Dermis microvascular lymphatic vessel endothelial cell (primary cell): ENCODE measurements around the gene COL20A1. TPM values are rescaled to one million over a fixed set of nuclear protein-coding genes. Genes with fewer than 3 reads are reported as not detected.

Experiments used
- DNase-seq, 2 donors: peaks; one replicate each; pipeline versions ENCODE4 v3.0.0 to v3.0.0-alpha.2; 2010; ENCODE audit warnings: low read depth in 2 of 2
- total RNA-seq: library from RNA; depleted of rRNA; stranded (reverse); fragments of >200 nt; gene quantifications from 2 replicates; pipeline ENCODE4 v1.2.1, GENCODE V29; 2014

The COL20A1 gene
- total RNA-seq, 1 donor from 2014 or later = not detected

DNA sequence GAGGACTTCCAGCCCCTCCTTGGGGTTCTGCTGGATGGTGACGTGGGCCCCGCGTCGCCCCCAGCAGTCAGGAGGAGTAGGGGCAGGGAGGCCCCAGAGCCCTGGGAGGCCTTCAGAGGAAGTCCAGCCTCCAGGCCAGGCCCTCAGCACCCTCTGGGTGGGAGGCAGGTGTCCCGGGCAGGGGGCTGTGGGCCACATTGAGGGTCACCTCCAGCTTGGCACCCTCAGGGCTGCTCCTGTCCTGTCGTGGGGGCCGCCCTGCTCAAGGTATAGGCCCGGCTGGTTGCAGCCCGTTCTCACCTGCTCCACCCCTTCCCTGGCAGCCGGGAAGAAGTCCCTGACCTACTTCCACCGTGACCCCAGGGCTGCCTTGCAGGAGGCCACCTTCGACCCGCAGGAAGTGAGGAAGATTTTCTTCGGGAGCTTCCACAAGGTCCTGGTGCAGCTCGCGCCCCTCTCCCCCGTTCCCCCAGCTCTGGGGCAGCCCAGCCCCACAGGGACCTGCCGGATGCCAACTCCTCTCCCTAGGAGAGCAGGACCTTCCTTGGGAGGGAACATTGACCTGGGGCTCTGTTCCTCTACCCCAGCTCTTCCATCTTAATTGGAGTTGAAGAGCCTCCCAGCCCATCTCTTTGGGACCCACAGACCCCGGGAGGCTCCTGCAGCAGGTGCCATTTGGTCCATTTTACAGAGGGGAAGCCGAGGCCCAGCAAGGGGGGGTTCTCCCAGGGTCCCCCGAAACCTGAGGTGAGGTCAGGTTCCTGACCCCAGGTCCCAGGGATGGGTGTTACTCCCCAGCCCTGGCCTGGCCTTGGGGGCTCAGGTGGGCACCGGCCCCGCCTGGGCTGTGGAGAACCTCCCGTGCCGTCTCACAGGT, 26.4 kb downstream of the COL20A1 start:
- DNase-seq = no peak

DNA sequence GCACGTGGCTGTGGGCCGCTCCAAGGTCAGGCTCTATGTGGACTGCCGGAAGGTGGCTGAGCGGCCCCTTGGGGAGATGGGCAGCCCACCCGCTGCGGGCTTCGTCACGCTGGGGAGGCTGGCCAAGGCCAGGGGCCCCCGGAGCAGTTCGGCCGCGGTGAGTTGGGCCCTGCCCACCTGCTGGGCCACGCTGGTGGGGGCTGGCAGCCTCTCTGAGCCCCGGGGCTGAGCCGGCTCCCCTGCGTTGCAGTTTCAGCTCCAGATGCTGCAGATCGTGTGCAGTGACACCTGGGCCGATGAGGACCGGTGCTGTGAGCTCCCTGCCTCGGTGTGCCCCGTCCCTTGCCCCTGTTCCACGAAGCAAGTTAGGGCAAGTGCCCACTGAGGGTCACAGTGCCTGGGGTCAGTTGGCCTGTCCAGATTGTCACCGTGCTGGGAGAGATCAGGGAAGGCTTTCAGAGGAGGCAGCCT, 27.1 kb downstream of the COL20A1 start:
- DNase-seq = no peak

DNA sequence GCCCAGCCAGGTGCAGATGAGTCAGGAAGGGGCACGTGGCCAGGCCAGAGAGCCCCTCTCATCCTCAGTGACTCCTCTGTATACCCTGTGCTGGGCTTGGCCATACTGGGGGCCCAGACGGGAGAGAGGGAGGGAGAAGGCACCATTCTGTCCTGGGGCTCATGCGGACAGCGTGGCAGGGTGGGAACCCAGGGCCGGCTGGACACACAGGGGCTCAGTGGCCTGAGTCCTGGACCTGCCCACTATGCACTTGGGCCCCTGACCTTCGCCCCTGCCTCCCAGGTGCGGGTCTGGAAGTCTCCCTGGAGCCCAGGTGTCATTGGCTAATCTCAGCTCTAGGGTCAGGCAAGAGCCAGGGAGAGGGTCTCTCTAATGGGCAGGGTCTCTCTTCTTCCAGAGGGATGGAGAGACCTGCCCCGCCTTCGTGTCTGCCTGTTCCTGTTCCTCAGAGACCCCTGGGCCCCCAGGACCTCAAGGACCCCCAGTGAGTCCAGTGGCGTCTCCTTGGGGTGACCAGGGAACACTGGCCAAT, 27.7 kb downstream of the COL20A1 start:
- DNase-seq = no peak

DNA sequence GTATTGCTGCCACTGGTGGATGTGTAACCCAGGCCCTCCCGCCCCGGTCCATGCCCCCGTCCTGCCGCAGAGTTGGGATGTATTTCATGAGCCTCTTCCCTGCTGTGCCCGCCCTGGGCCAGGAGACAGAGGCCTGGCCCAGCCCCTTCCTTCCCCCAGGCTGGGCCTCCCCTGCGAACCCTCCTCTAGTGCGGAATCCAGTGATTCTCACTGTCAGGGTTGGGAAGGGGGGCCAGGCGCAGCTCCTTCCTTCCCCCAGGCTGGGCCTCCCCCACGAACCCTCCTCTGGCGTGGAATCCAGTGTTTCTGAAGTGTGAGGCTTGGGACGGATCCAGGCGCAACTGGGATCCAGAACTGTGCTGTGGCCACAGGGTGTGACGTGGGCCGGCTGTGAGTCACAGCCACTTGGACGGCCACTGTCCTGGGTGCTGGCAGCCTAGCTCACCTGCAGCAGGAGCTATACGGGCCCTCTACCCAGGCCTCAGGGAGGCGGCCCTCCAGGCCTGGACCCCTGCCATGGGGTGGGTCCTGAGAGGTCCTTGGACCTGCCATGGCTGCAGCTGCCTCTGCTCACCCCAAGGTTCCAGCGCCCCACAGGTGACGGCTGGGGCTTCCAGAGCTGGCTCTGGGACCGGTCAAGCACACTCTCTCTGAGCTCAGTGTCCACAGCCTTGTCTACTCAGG, 28.3 kb downstream of the COL20A1 start:
- no peak for DNase-seq

DNA sequence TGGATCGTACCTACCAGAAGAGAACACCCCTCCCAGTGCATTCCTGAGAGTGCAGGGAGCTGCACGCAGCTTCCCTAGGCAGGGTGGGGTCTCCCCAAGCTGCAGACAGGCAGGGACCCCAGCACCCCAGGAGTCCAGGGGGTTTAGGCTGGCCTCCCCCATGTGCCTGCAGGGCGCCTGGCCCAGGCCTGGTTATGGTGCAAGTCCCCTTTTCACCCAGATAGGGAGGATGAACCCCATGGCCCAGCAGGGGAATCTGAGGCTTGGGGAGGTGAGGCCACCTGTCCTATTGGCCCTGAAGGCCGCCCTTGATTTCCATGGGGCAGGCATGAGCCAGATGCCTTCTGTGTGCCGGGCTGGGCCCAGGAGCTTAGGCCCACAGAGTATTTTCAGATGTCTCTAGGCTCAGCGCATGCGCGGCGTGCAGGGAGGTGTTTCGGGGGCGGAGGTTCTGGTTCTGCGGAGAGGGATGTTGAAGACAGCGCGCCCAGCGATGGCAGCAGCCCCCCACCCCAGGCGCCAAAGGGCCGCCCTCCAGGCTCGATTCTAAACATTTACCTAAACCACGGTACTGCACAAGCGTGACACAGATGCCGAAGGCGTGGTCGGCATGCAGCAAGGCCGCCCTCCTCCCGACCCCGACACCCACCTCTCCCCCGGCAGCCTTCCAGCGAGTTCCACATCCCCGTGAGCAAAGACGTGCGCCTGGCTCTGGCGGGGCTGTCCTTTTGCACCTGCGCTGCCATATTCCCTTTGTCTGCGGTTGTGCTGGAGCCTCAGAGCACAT, 29.4 kb downstream of the COL20A1 start:
- no peak for DNase-seq

DNA sequence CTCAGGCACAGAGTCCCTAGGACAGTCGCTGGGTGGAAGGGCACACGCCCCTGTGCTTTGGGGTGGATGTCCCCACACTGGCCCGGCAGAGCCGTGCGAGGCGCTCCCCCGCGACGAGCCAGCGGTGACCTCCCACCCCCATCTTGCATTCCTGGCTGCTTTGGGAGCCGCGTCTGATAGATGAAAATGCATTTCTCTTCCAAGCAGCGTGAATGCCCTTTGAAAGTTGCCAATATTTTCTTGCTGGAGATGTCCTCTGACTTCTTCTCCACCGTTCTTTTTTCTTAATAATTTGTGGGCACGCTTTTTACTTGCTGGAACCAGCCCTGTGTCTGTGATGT, 29.9 kb downstream of the COL20A1 start:
- no peak for DNase-seq

DNA sequence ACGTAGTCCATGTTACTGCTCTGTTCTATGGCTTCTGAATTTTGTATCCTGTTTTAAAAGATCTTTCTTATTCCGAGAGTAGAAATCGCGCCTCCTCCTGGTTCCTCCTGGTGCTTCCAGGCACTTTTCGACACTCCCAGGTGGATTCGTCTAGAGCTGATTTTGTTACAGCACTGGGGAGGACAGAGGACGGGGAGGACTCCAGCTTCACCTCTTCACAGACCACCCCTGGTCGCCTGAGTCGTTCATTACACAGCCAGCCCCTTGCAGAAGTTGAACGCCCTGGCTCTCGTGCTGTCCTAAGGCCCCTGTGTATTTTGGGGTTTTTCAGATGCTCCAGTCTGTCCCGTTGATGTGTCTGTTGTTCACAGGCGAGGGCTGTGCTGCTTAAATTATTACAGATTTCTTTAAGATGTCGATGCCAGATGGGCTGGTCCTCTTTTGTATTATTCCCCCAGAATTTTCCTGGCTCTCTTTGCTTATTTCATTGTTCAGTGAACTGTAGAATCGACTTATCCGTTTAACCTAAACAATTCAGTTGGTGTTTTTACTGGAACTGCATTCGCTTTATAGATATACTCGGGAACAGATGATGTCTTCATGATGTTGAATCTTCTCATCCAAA, 30.5 kb downstream of the COL20A1 start:
- no peak for DNase-seq

DNA sequence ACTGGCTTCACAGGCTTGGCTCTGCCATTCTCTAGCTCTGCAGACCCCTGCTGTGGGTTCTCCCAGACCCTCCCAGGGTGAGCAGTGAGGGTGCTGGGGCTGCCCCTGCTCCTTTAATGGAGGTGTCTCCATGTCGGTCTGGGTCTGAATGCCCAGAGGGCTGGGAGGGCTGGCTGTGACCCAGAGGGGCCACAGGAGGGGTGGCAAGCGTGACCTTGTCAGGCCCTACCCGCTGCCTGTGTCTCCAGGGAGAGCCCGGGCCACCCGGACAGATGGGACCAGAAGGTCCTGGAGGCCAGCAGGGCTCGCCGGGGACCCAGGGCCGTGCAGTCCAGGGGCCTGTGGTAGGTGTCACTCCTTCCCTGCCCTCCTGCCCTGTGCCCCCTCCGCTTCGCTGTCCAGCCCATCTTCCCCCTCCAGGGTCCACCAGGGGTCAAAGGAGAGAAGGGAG, 32.1 kb downstream of the COL20A1 start:
- no peak for DNase-seq

DNA sequence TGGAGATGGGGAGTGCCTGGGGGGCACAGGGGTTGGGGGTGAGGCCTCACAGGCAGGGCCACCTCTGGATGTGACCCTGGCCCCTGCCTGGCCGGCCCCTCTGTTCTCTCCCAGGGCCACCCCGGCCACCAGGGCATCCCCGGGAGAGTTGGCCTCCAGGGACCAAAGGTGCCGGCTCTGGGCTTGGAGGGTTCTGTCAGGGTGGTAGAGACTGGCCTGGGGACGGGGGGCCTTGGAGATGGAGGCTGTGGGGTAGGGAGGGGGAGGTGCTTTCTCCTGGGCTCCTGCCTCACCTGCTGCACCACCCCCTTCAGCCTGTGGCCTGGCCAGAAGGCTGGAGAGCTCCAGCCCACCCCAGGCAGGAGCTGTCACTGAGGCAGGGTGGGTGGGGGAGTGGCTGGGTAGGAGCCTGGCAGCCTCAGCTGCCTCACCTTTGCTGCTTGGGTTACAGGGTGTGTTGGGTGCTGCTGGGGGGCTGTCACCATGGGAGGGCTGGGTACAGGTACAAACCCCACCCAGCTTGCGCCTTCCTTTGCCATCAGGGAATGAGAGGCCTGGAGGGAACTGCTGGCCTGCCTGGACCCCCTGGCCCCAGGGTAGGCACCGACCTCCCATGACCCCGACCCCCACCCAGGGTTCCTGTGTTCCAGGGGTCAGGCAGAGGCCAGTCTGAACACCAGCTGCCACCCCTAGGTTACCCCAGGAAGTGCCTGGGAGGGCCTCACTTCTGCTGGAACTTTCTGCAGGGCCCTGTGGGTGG, 32.7 kb downstream of the COL20A1 start:
- no peak for DNase-seq

DNA sequence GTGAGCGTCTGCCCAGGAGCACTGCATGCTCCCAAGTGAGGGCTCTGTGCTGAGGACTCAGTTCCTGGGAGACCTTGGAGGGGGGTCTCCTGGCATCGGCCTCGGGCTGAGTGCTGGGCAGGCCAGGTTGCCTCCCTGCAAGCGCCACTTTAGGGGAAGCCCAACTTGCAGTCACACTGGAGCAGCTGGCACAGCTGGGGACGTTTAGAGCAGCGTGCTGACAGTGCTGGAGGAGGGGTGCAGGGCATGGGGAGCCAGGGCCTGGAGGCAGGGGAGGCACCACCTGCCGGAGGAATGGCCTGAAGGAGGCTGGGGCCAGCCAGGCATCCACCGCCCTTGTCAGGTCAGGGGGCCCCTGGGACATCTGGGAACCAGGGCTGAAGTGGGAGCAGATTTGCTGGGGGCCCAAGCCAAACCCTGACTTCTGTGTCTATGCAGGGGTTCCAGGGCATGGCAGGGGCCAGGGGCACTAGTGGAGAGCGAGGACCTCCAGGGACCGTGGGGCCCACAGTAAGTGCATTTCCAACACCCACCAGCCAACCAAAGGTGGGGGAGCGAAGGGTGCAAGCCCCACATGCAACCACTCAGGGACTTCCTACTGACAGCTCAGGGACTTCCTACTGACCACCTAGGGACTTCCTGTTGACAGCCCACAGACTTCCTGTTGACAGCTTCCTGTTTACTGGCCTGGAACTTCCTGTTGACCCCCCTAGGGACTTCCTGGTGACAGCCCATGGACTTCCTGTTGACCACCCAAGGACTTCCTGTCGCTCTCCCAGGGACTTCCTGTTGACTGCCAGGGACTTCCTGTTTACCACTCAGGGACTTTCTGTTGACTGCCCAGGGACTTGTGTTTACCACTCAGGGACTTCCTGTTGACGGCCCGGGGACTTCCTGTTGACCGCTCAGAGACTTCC, 33.6 kb downstream of the COL20A1 start:
- DNase-seq = no peak

DNA sequence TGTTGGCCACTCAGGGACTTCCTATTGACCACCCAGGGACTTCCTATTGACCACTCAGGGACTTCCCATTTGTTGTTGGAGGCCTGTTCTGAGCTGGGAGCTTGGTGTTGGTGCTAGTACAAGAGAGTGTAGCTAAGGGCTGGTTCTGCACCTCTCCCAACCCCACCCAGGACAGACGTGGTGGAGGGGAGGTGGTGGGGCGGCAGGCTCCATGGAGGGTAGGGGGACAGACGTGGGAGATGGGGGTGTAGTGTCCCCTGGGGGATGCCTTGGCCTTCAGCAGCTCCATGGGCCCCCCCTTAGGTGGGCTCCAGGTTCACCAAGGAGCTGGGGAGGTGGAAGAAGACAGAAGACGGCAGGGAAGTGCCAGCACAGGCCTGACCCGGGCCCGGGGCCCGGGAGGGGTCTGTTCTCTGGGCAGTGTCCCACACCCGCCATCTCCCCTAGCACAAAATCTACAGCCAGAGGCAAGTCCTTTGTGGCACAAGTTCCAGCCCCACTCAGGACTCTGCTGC, 34.3 kb downstream of the COL20A1 start:
- DNase-seq = no peak

DNA sequence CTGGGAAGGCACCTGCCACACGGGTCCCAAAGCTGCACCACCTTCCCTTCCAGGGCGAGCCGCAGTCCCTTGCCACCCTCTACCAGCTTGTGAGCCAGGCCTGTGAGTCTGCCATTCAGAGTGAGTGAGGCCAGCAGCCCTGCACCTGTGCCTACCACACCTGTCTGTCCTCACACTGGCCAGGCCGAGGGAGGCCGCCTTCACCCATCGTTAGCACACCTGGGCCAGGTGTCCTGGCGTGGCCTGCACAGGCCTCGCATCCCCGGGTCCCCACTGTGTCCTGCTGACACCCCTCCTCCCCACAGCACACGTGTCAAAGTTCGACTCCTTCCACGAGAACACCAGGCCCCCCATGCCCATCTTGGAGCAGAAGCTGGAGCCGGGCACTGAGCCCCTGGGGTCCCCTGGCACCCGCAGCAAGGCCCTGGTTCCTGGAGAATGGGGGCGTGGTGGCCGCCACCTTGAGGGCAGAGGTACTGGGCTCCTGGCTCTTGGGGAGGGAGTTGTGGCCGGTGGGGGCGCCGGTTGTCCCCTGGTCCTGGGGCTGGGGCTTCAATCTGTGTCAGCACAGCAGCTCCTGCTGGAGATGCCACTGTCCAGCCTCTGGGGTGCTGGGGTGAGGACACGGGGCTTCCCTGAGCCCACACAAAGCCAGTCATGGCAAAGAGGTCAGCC, 35.2 kb downstream of the COL20A1 start:
- no peak for DNase-seq

DNA sequence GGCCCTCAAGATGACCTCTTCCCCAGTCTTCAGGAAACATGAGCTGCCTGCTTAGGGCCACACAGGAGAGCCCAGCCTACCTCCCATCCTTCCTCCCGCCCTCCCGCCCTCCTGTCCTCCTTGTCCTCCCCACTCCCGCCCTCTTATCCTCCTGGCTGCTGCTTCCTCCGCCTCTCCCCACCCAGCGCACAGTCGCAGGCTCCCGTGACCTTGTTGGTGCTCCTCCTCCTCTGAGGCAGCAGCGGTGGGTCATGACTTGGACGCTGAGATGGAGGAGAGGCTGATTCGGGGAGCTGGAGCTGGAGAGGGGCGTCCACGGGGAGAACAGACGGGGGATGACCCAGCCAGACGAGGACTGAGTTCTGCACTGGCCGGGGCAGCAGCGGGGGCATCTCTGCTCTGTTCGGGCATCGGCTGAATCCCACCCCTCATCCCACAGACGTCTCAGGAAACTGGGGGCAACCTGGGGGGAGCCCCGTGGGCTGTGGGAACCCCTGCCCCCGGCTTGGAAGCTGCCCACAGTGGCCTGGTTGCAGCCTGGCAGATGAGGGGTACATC, 35.8 kb downstream of the COL20A1 start:
- DNase-seq = no peak

DNA sequence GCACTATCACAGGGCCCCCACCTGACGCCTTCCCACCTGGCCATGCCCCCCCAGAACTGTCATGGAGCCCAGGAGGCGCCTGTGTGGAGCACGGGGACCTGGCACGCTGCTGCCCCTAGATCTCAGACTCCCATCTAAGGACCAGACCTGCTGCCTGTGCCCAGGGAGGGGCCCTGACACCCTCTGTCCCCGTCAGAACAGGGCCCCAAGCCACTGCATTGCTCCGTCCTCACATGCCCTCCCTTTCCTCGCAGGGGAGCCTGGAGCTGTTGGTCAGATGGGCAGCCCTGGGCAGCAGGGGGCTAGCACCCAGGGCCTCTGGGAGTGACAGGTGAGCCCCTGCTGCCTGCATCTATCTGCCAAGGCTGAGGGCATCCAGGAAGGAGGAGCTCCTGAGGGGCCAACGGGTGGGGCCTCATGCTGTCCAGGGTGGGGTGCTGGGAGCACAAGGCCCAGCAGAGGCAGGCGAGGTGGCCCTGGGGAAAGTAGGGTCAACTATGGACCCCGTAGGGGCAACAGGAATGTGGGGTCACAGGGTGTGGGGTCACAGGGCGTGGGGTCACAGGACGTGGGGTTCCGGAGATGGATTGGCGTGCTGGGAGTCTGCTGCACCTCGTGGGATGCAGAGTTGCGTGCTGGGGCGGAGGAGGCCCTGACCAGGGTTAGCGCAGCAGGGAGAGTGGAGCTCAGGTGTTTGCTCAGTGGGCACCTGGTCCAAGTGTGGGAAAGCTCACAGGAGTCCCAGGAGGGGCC, 36.5 kb downstream of the COL20A1 start:
- no peak for DNase-seq

DNA sequence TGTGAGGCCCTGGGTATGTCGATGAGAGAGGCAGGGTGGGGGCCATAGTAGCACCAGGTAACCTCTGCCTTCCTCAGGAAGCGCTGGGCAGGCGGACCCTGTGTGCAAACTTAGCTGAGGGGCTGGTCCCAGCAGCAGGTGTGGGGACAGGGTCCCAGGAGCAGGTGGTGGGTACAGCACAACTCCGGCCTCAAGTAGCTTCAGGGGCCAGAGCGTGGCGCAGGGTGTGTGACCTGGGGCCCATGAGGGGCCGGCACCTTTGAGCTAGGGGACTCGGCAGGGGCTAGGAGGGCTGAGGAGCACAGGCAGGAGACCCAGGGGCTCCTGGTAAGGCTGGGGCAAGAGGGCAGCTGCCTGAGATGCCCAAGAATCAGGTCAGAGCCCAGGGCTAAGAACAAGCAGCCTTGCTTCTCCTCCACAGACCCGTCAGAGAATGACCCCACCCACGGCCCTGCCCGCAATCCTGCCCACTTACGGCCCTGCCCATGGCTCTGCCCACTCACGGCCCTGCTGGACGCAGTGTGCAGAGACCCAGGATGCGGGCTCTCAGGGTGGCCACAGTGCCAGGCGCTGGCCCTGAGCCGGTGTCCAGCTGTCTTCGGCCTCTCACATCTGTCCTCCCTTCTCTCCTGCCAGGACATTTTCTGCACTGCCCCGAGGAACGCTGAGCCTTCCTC, 37.2 kb downstream of the COL20A1 start:
- DNase-seq = no peak

DNA sequence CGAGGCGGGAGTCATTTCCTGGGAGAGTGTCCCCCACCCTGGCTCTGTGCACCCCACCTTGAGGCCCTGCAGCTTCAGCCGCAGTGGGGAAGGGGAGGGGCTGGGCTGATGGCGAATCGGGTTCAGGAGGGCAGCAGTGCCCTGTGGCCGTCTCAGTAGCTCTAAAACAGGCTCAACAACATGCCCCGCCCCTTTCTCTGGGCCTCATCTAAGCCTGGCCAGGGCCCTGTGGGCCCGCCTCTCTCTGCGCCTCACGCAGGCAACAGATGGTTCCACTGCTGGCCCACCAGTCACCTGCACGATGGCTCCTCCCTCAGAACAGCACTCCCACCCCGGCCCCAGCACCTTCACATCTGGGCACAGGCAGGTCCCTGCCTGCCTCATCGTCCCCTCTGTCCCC, 38.0 kb downstream of the COL20A1 start:
- no peak for DNase-seq

DNA sequence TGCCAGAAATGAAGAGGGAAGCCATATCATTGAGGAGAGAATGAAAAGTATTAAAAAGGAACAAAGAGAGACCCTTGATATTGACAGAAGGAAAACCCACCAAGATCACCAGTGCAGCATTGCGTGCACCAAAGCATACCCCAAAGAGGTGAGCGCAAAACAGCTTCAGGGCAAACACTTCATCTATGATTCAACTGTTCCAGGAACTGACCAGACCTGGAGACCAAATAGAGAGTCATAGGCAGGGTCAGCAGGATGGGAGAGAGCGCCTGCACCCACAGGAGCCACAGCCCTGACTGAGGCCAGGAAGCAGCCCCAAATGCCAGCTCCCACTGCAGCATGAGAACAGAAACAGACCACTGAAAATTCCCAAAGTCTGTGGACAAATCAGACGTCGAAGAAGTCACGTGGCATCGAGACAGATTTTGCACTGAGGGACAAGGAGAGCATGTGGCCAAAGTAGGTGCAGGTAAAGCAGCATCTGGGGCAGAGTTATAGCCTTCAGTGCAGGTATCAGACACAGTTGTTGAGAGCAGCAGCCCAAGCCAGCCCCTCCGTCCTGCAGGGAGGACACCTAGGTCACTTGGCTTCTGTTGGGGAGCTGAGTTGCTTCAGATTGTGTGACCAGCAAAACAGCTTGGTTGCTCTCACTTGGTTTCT, 38.9 kb downstream of the COL20A1 start:
- no peak for DNase-seq
